ENCODE results near the gene FAS.

Gene FAS

DNA sequence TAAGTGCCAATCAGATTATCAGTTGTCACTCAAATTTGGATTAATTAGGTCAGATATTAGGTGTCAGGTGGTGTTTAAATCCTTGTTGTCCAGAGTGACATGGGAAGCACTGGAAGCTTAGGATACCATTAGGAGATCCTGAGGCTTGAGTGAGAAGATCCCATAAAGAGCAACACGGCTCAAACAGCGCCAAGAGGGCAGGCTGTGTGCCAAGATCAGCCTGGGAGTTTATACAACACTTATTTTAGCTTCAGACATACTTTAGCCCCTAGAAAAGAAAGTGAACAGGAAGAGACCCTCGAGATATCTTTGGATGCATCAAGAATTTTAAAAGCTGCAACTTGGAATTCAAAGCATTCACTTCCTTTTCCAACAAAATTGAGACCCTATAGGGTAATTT is 23.8 kb upstream of the FAS start:
- H3K4me3 ChIP-seq (ENCODE audit: low read depth in 1 of 5, low read length in 5 of 5) = no peak overlapping the region
- H3K4me1 ChIP-seq (ENCODE audit: control insufficient read depth in 5 of 5, insufficient read depth in 5 of 5, low read length in 5 of 5) = peaks cover 0 to 11% (median 6%) of the 10 kb centered on the region in 5 donors
- no peaks in the 10 kb centered on the region for H3K36me3 ChIP-seq (ENCODE audit: control insufficient read depth in 5 of 5, insufficient read depth in 5 of 5, low read length in 5 of 5)
- no peak overlapping the region for H3K27ac ChIP-seq (ENCODE audit: low read depth, low read length)
- H3K9me3 ChIP-seq (ENCODE audit: control insufficient read depth in 5 of 5, low read length in 5 of 5) = no peaks in the 10 kb centered on the region
- H3K27me3 ChIP-seq (ENCODE audit: control insufficient read depth in 5 of 5, insufficient read depth in 4 of 5, low read length in 5 of 5) = no peaks in the 10 kb centered on the region
- no peak overlapping the region for H3K9ac ChIP-seq (ENCODE audit: low read length in 5 of 5)

DNA sequence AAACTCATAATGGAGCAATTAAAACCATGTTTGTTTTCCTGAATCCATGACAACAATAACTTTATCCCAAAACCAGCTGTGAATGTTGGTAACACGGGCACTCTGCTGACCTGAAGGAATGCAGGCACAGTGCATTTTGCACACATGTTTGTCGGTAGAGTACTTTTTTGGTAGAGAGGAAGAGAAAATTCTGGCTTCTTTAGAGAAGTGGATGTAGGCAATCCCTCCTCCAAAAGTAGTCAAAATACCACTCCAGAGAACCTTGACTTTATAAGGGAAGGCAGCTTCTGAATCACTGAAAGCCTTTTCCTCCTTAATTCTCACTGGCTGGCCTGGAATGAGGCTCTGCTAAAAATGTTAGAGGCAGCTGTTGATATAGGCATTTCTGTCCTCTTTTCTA is 22.2 kb upstream of the FAS start:
- no peaks in the 10 kb centered on the region for H3K9me3 ChIP-seq (ENCODE audit: control insufficient read depth in 5 of 5, low read length in 5 of 5)
- no peak overlapping the region for H3K27ac ChIP-seq (ENCODE audit: low read depth, low read length)
- H3K36me3 ChIP-seq (ENCODE audit: control insufficient read depth in 5 of 5, insufficient read depth in 5 of 5, low read length in 5 of 5) = no peaks in the 10 kb centered on the region
- H3K27me3 ChIP-seq (ENCODE audit: control insufficient read depth in 5 of 5, insufficient read depth in 4 of 5, low read length in 5 of 5) = no peaks in the 10 kb centered on the region
- no peak overlapping the region for H3K9ac ChIP-seq (ENCODE audit: low read length in 5 of 5)
- H3K4me3 ChIP-seq (ENCODE audit: low read depth in 1 of 5, low read length in 5 of 5) = no peak overlapping the region
- H3K4me1 ChIP-seq (ENCODE audit: control insufficient read depth in 5 of 5, insufficient read depth in 5 of 5, low read length in 5 of 5) = peaks cover 0 to 7% (median 6%) of the 10 kb centered on the region in 5 donors

GRCh38 chr10:88971221-88972061 is 19.2 kb upstream of the FAS start:
- Histone ChIP-seq H3K36me3 (ENCODE audit: control insufficient read depth in 5 of 5, insufficient read depth in 5 of 5, low read length in 5 of 5) (no peaks in the 10 kb centered on the region), H3K27ac (ENCODE audit: low read depth, low read length) (no peak overlapping the region), H3K9ac (ENCODE audit: low read length in 5 of 5) (no peak overlapping the region), H3K4me3 (ENCODE audit: low read depth in 1 of 5, low read length in 5 of 5) (peak overlapping the region in 1 of 5 donors; percentile 3), H3K9me3 (ENCODE audit: control insufficient read depth in 5 of 5, low read length in 5 of 5) (no peaks in the 10 kb centered on the region), H3K4me1 (ENCODE audit: control insufficient read depth in 5 of 5, insufficient read depth in 5 of 5, low read length in 5 of 5) (peaks cover 0 to 19% (median 11%) of the 10 kb centered on the region in 5 donors), H3K27me3 (ENCODE audit: control insufficient read depth in 5 of 5, insufficient read depth in 4 of 5, low read length in 5 of 5) (no peaks in the 10 kb centered on the region)

DNA sequence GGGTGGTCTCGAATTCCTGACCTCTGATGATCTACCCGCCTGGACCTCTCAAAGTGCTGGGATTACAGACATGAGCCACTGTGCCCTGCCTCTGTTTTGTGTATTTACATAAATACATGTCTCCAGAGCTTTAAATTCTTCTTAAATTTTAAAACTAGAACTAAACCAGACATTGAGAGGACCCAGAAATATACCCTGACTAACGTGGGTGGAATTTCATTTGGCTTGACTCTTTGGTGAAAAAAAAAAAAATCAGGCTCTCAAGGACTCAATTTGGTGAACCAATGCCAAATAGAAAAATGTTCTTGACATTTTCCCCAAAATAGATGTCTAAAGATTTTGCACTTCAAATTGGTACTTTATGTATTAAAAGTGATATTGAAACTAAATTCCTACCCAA is 16.6 kb upstream of the FAS start:
- Histone ChIP-seq H3K9ac (ENCODE audit: low read length in 5 of 5) (no peak overlapping the region), H3K4me3 (ENCODE audit: low read depth in 1 of 5, low read length in 5 of 5) (no peak overlapping the region), H3K9me3 (ENCODE audit: control insufficient read depth in 5 of 5, low read length in 5 of 5) (no peaks in the 10 kb centered on the region), H3K27ac (ENCODE audit: low read depth, low read length) (no peak overlapping the region), H3K36me3 (ENCODE audit: control insufficient read depth in 5 of 5, insufficient read depth in 5 of 5, low read length in 5 of 5) (no peaks in the 10 kb centered on the region), H3K4me1 (ENCODE audit: control insufficient read depth in 5 of 5, insufficient read depth in 5 of 5, low read length in 5 of 5) (peaks cover 0 to 20% (median 11%) of the 10 kb centered on the region in 5 donors), H3K27me3 (ENCODE audit: control insufficient read depth in 5 of 5, insufficient read depth in 4 of 5, low read length in 5 of 5) (no peaks in the 10 kb centered on the region)

GRCh38 chr10:88974446-88975376 is 15.9 kb upstream of the FAS start:
- Histone ChIP-seq H3K4me1 (ENCODE audit: control insufficient read depth in 5 of 5, insufficient read depth in 5 of 5, low read length in 5 of 5) (peaks cover 0 to 26% (median 16%) of the 10 kb centered on the region in 5 donors), H3K36me3 (ENCODE audit: control insufficient read depth in 5 of 5, insufficient read depth in 5 of 5, low read length in 5 of 5) (no peaks in the 10 kb centered on the region), H3K27me3 (ENCODE audit: control insufficient read depth in 5 of 5, insufficient read depth in 4 of 5, low read length in 5 of 5) (no peaks in the 10 kb centered on the region), H3K4me3 (ENCODE audit: low read depth in 1 of 5, low read length in 5 of 5) (peak overlapping the region; percentile 60 to 80 (median 73)), H3K9me3 (ENCODE audit: control insufficient read depth in 5 of 5, low read length in 5 of 5) (no peaks in the 10 kb centered on the region), H3K9ac (ENCODE audit: low read length in 5 of 5) (peak overlapping the region; percentile 17 to 65 (median 43)), H3K27ac (ENCODE audit: low read depth, low read length) (peak overlapping the region; percentile 52)

DNA sequence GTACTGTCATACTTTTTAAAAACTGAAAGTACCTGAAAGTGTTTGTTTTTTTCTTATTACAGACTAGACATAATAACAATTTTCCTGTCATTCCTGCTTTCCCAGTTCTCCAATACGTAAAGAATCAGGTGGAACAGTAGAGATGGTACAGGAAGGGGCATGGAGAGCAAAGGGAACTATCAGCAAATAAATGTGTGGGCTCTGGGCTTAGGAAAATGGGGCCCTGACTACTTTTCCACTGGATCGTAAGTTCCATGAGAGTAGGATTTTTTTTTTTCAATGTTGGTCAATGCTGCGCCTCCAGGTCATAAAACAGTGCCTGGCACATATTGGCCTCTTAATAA is 15.2 kb upstream of the FAS start:
- Histone ChIP-seq H3K9ac (ENCODE audit: low read length in 5 of 5) (peak overlapping the region; percentile 17 to 65 (median 43)), H3K27me3 (ENCODE audit: control insufficient read depth in 5 of 5, insufficient read depth in 4 of 5, low read length in 5 of 5) (no peaks in the 10 kb centered on the region), H3K4me3 (ENCODE audit: low read depth in 1 of 5, low read length in 5 of 5) (peak overlapping the region; percentile 60 to 80 (median 73)), H3K9me3 (ENCODE audit: control insufficient read depth in 5 of 5, low read length in 5 of 5) (no peaks in the 10 kb centered on the region), H3K4me1 (ENCODE audit: control insufficient read depth in 5 of 5, insufficient read depth in 5 of 5, low read length in 5 of 5) (peaks cover 0 to 26% (median 16%) of the 10 kb centered on the region in 5 donors), H3K27ac (ENCODE audit: low read depth, low read length) (peak overlapping the region; percentile 52), H3K36me3 (ENCODE audit: control insufficient read depth in 5 of 5, insufficient read depth in 5 of 5, low read length in 5 of 5) (no peaks in the 10 kb centered on the region)

DNA sequence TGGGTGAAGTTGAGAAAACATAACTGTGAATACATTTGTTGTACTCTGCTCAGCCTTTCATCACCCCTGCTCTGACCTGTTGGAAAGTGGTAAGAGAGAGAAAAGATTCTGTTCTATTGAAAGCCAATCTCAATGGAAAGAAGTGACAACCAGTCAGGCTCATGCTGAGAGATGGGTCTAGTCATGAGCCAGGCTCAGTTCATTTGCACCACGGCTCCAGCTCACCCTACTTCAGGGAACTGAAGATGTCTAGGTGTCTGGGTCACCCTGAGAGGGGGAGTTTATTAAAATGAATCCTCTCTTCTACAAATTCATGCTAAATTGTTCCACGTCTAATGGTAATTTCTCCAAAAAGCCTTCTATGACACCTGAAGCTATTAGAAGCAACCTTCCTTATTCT is 12.1 kb upstream of the FAS start:
- H3K36me3 ChIP-seq (ENCODE audit: control insufficient read depth in 5 of 5, insufficient read depth in 5 of 5, low read length in 5 of 5) = no peaks in the 10 kb centered on the region
- H3K4me3 ChIP-seq (ENCODE audit: low read depth in 1 of 5, low read length in 5 of 5) = no peak overlapping the region
- H3K9me3 ChIP-seq (ENCODE audit: control insufficient read depth in 5 of 5, low read length in 5 of 5) = no peaks in the 10 kb centered on the region
- no peaks in the 10 kb centered on the region for H3K27me3 ChIP-seq (ENCODE audit: control insufficient read depth in 5 of 5, insufficient read depth in 4 of 5, low read length in 5 of 5)
- peaks cover 0 to 22% (median 18%) of the 10 kb centered on the region in 5 donors for H3K4me1 ChIP-seq (ENCODE audit: control insufficient read depth in 5 of 5, insufficient read depth in 5 of 5, low read length in 5 of 5)
- no peak overlapping the region for H3K27ac ChIP-seq (ENCODE audit: low read depth, low read length)
- H3K9ac ChIP-seq (ENCODE audit: low read length in 5 of 5) = no peak overlapping the region

DNA sequence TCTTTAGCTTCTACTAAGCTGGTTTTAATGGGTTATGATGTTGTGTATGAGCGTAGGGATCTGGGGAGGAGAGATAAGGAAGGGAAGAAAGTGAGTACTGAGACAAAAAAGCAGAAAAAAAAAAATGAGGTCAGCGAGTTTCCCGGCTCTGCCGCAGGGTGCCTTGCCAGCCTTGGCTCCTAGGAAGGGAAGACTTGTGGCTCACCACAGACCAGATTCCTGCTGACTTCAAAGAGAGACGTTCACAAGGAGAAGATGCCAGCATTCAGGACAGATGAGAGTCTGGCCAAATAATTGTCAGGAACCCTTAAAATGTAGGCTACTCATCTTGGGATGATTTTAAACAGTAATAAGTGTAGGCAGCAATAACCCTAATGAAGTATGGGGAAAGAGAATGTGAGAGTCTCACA is 11.4 kb upstream of the FAS start:
- H3K9ac ChIP-seq (ENCODE audit: low read length in 5 of 5) = peak overlapping the region in 1 of 5 donors; percentile 49
- H3K4me1 ChIP-seq (ENCODE audit: control insufficient read depth in 5 of 5, insufficient read depth in 5 of 5, low read length in 5 of 5) = peaks cover 0 to 22% (median 18%) of the 10 kb centered on the region in 5 donors
- H3K9me3 ChIP-seq (ENCODE audit: control insufficient read depth in 5 of 5, low read length in 5 of 5) = no peaks in the 10 kb centered on the region
- no peaks in the 10 kb centered on the region for H3K36me3 ChIP-seq (ENCODE audit: control insufficient read depth in 5 of 5, insufficient read depth in 5 of 5, low read length in 5 of 5)
- H3K27me3 ChIP-seq (ENCODE audit: control insufficient read depth in 5 of 5, insufficient read depth in 4 of 5, low read length in 5 of 5) = no peaks in the 10 kb centered on the region
- H3K4me3 ChIP-seq (ENCODE audit: low read depth in 1 of 5, low read length in 5 of 5) = no peak overlapping the region
- no peak overlapping the region for H3K27ac ChIP-seq (ENCODE audit: low read depth, low read length)

GRCh38 chr10:88979603-88980002 is 11.0 kb upstream of the FAS start:
- Histone ChIP-seq H3K27me3 (ENCODE audit: control insufficient read depth in 5 of 5, insufficient read depth in 4 of 5, low read length in 5 of 5) (no peaks in the 10 kb centered on the region), H3K4me1 (ENCODE audit: control insufficient read depth in 5 of 5, insufficient read depth in 5 of 5, low read length in 5 of 5) (peaks cover 0 to 19% (median 15%) of the 10 kb centered on the region in 5 donors), H3K4me3 (ENCODE audit: low read depth in 1 of 5, low read length in 5 of 5) (no peak overlapping the region), H3K9me3 (ENCODE audit: control insufficient read depth in 5 of 5, low read length in 5 of 5) (no peaks in the 10 kb centered on the region), H3K9ac (ENCODE audit: low read length in 5 of 5) (peak overlapping the region in 1 of 5 donors; percentile 49), H3K36me3 (ENCODE audit: control insufficient read depth in 5 of 5, insufficient read depth in 5 of 5, low read length in 5 of 5) (no peaks in the 10 kb centered on the region), H3K27ac (ENCODE audit: low read depth, low read length) (no peak overlapping the region)

GRCh38 chr10:88980247-88980646 is 10.4 kb upstream of the FAS start:
- no peaks in the 10 kb centered on the region for H3K36me3 ChIP-seq (ENCODE audit: control insufficient read depth in 5 of 5, insufficient read depth in 5 of 5, low read length in 5 of 5)
- peak overlapping the region; percentile 48 for H3K27ac ChIP-seq (ENCODE audit: low read depth, low read length)
- no peak overlapping the region for H3K9ac ChIP-seq (ENCODE audit: low read length in 5 of 5)
- peaks cover 0 to 15% (median 12%) of the 10 kb centered on the region in 5 donors for H3K4me1 ChIP-seq (ENCODE audit: control insufficient read depth in 5 of 5, insufficient read depth in 5 of 5, low read length in 5 of 5)
- H3K27me3 ChIP-seq (ENCODE audit: control insufficient read depth in 5 of 5, insufficient read depth in 4 of 5, low read length in 5 of 5) = no peaks in the 10 kb centered on the region
- H3K4me3 ChIP-seq (ENCODE audit: low read depth in 1 of 5, low read length in 5 of 5) = no peak overlapping the region
- no peaks in the 10 kb centered on the region for H3K9me3 ChIP-seq (ENCODE audit: control insufficient read depth in 5 of 5, low read length in 5 of 5)

All from subcutaneous abdominal adipose tissue (tissue), 5 donors.